Kidney epithelial cell (primary cell): ENCODE results near the gene OGA. TPM values are rescaled to one million over a fixed set of nuclear protein-coding genes. Genes with fewer than 3 reads are reported as not detected.
A peak's percentile ranks its signal among the peaks of the same experiment; 100 is the strongest.

ENCODE experiments used
- DNase-seq: peaks from one replicate; pipeline ENCODE4 v3.0.0-alpha.2; 2010; ENCODE audit warnings: low read depth
- H3K27me3 ChIP-seq: 2 replicates; pipeline ENCODE4 v1.6.0; 2011; ENCODE audit warnings: low read length; ENCODE audit not compliant: control insufficient read depth, insufficient read depth
- H3K36me3 ChIP-seq: 2 replicates; pipeline ENCODE4 v1.5.1; 2011; ENCODE audit warnings: low read length; ENCODE audit not compliant: control insufficient read depth, insufficient read depth
- H3K4me3 ChIP-seq: 2 replicates; pipeline ENCODE4 v1.5.1; 2011; ENCODE audit warnings: low read depth, mild to moderate bottlenecking, control low read depth, low read length
- total RNA-seq: library from RNA; depleted of rRNA; stranded (reverse); fragments of >200 nt; gene quantifications from 2 replicates; pipeline ENCODE4 v1.2.3, GENCODE V29; 2015
- TF ChIP-seq, protein P1 (sequence below): IDR thresholded peaks from 2 replicates; pipeline ENCODE4 v1.5.1; 2011; ENCODE audit warnings: mild to moderate bottlenecking, moderate library complexity, low read length, control low read depth, inconsistent platforms; ENCODE audit not compliant: insufficient read depth, poor library complexity, severe bottlenecking

OGA gene
- total RNA-seq, result 72.8 and 78.9 TPM in 2 replicates

GRCh38 chr10:101818119-101818871 lies at the start of gene OGA:
TSS of gene OGA (minus strand) at chr10:101818444. CDS start at chr10:101818022, 422 bp downstream.
- Histone ChIP-seq H3K36me3 (no peaks in the 10 kb centered on the region), H3K27me3 (no peaks in the 10 kb centered on the region), H3K4me3 (peak within 1 kb of the TSS; percentile 99)
- peak; percentile 99 for DNase-seq
- TF ChIP-seq, protein P1, sequence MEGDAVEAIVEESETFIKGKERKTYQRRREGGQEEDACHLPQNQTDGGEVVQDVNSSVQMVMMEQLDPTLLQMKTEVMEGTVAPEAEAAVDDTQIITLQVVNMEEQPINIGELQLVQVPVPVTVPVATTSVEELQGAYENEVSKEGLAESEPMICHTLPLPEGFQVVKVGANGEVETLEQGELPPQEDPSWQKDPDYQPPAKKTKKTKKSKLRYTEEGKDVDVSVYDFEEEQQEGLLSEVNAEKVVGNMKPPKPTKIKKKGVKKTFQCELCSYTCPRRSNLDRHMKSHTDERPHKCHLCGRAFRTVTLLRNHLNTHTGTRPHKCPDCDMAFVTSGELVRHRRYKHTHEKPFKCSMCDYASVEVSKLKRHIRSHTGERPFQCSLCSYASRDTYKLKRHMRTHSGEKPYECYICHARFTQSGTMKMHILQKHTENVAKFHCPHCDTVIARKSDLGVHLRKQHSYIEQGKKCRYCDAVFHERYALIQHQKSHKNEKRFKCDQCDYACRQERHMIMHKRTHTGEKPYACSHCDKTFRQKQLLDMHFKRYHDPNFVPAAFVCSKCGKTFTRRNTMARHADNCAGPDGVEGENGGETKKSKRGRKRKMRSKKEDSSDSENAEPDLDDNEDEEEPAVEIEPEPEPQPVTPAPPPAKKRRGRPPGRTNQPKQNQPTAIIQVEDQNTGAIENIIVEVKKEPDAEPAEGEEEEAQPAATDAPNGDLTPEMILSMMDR, result no peak

DNA sequence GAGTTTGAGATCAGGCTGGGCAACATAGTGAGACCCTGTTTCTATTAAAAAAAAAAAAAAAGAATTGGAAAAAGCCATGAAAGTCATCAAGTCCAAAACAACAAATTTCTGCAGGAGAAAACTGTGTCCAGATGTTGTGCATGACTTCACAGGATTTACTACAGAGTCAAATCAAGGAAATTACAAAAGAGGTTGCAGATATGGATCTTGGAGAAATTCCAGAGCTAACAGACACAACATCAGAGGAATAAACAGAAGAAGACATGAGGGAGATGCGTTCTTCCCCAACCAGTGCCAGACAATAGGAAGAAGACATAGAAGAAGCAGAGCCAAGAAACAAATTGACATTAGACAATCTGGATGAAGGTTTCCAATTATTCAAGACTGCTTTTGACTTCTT lies 49.7 kb upstream of the OGA start:
- TF ChIP-seq, protein P1, result no peak
- no peak for DNase-seq

DNA sequence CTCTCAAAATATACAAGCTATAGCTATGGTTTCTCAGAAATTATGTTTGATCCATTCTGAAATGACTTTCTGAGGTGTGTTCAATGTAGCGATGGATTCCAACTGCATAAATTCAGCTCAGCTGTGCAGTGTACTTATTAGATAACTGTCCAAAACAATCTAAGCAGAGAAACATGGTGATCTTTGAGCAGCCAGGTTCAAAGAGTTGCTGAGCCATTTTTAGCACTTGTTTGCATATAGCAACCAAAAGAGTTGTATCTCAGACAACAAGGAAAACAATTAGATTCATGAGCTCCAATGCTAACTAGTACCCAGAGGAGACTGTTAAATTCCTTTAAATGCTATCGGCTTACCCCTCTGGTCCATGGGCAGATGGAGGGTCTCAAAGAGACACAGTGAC lies 41.3 kb upstream of the OGA start:
- no peaks in the 10 kb centered on the region for H3K36me3 ChIP-seq
- no peak overlapping the region for H3K4me3 ChIP-seq
- DNase-seq, result no peak
- no peaks in the 10 kb centered on the region for H3K27me3 ChIP-seq
- TF ChIP-seq, protein P1, result no peak

More for the DNA sequence above, 49.7 kb upstream of the OGA start:
- Histone ChIP-seq H3K36me3 (no peaks in the 10 kb centered on the region), H3K4me3 (no peak overlapping the region), H3K27me3 (no peaks in the 10 kb centered on the region)

DNA sequence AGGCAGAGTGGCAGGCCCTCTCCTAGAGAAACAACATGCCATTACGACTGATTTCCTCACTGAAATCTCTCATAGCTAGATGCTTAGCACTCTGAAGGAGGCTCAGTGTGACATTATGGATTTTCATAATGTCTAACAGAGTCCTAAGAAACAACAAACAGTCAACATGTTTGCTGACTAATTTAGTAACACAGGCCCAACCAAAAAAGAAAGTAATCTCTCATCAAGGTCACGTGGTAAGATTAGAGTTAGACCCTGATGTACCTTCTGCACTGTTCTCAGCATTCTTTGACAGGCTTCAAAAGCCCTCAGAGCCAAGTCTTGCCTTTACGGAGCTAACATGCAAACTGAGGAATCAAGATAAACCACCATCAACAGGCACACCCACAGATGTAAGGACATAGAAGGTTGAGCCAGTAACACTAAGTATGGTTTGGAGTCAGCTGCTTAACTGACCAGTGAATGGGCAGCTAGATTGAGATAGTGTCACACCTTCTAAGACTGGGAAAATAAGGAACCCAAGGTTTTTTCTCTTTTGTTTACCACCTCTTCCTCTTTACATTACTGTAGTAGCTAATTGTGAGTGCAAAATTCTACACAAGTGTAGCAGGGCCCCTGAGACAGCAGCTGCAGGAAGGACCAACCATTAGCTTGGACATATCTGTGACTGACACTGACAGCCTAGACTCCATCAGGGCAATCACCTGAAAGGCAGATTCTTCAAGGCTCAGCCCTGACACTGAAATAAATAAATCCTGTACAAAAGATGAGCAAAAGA lies 40.7 kb upstream of the OGA start:
- no peaks in the 10 kb centered on the region for H3K36me3 ChIP-seq
- H3K4me3 ChIP-seq, result no peak overlapping the region
- no peak for DNase-seq
- no peaks in the 10 kb centered on the region for H3K27me3 ChIP-seq
- TF ChIP-seq, protein P1, result no peak

GRCh38 chr10:101857802-101858476 lies 39.7 kb upstream of the OGA start:
- H3K27me3 ChIP-seq, result no peaks in the 10 kb centered on the region
- no peak for DNase-seq
- no peaks in the 10 kb centered on the region for H3K36me3 ChIP-seq
- TF ChIP-seq, protein P1, result no peak
- no peak overlapping the region for H3K4me3 ChIP-seq
